ENCODE data around the gene RNF213.

GRCh38 chr17:80227666-80228065 is 33.0 kb upstream of the RNF213 start:
- TF ChIP-seq CTCF (optimal IDR thresholded peaks at IDR 0.05 in 1 of 3, IDR thresholded peaks at IDR 0.05 in 1 of 3, conservative IDR thresholded peaks at IDR 0.05 in 1 of 3; ENCODE audit: extremely low read depth in 1 of 3, insufficient read depth in 2 of 3, low read length in 3 of 3) (no peak), EZH2 (IDR thresholded peaks at IDR 0.05; ENCODE audit: low read length) (no peak)

Measured in keratinocyte (primary cell).